ENCODE measurements around the gene SLC12A2.

The SLC12A2 gene

GRCh38 chr5:128097781-128098180, 14.2 kb downstream of the SLC12A2 start:
- no peak for DNase-seq (ENCODE audit: low read depth)

GRCh38 chr5:128099944-128100343, 16.4 kb downstream of the SLC12A2 start:
- DNase-seq (ENCODE audit: low read depth): no peak

GRCh38 chr5:128100860-128101557, 17.4 kb downstream of the SLC12A2 start:
- no peak for DNase-seq (ENCODE audit: low read depth)

- no peak for DNase-seq (ENCODE audit: low read depth)
Measured at GRCh38 chr5:128101676-128102075, 18.1 kb downstream of the SLC12A2 start.

- DNase-seq (ENCODE audit: low read depth): no peak
Measured at GRCh38 chr5:128105203-128105602, 21.6 kb downstream of the SLC12A2 start.

- no peak for DNase-seq (ENCODE audit: low read depth)
Measured at GRCh38 chr5:128109138-128109537, 25.6 kb downstream of the SLC12A2 start.

GRCh38 chr5:128109766-128110165, 26.2 kb downstream of the SLC12A2 start:
- no peak for DNase-seq (ENCODE audit: low read depth)

GRCh38 chr5:128111818-128112448, 28.4 kb downstream of the SLC12A2 start:
- no peak for DNase-seq (ENCODE audit: low read depth)

- no peak for DNase-seq (ENCODE audit: low read depth)
Measured at GRCh38 chr5:128116445-128116844, 32.9 kb downstream of the SLC12A2 start.

- DNase-seq (ENCODE audit: low read depth): no peak
Measured at GRCh38 chr5:128118214-128118613, 34.6 kb downstream of the SLC12A2 start.

- no peak for DNase-seq (ENCODE audit: low read depth)
Measured at GRCh38 chr5:128121651-128122050, 38.1 kb downstream of the SLC12A2 start.

GRCh38 chr5:128123936-128124335, 40.4 kb downstream of the SLC12A2 start:
- no peak for DNase-seq (ENCODE audit: low read depth)

GRCh38 chr5:128126241-128126640, 42.7 kb downstream of the SLC12A2 start:
- DNase-seq (ENCODE audit: low read depth): no peak

GRCh38 chr5:128132499-128132898, 48.9 kb downstream of the SLC12A2 start:
- no peak for DNase-seq (ENCODE audit: low read depth)

GRCh38 chr5:128135286-128135685, 51.7 kb downstream of the SLC12A2 start:
- no peak for DNase-seq (ENCODE audit: low read depth)

- DNase-seq (ENCODE audit: low read depth): no peak
Measured at GRCh38 chr5:128143911-128144310, 60.3 kb downstream of the SLC12A2 start.

GRCh38 chr5:128144491-128144890, 60.9 kb downstream of the SLC12A2 start:
- DNase-seq (ENCODE audit: low read depth): no peak

- DNase-seq (ENCODE audit: low read depth): no peak
Measured at GRCh38 chr5:128146671-128147070, 63.1 kb downstream of the SLC12A2 start.

- no peak for DNase-seq (ENCODE audit: low read depth)
Measured at GRCh38 chr5:128154943-128155342, 71.4 kb downstream of the SLC12A2 start.

GRCh38 chr5:128155776-128156175, 72.2 kb downstream of the SLC12A2 start:
- DNase-seq (ENCODE audit: low read depth): no peak

- DNase-seq (ENCODE audit: low read depth): no peak
Measured at GRCh38 chr5:128156521-128156920, 73.0 kb downstream of the SLC12A2 start.

- no peak for DNase-seq (ENCODE audit: low read depth)
Measured at GRCh38 chr5:128158342-128158741, 74.8 kb downstream of the SLC12A2 start.

- DNase-seq (ENCODE audit: low read depth): no peak
Measured at GRCh38 chr5:128163991-128164390, 80.4 kb downstream of the SLC12A2 start.

Measured in activated T-helper 9 cell treated with anti-CD3 and anti-CD28 coated beads, Interleukin-2, amount 50 U/mL, for 16 hours (primary cell).